NCI-H510A treated with DMSO at 0.1 percent for 48 hours (cell line): ENCODE measurements around the gene SPON1.

Experiments
- DNase-seq: peaks from one replicate; lab custom pipeline; 2025; lab: John Stamatoyannopoulos, UW

The SPON1 gene

DNA sequence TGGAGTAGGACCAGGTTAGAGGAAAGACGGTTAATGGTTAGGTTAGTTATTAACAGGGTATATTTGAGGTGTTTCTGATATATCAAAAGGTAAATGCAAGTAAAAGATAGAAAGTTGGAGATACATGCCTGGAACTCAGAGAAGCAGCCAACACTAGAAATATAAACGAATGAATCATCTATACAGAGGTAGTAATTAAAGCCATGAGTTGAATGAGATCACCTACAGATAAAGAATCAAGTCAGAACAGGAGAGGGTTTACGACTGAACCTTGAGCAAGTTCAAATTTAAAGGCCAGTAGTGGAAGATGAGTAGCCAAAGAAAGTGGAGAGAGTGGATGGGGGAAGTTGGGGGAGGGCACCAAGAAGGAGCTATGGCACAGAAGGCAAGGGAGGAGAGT is 73.9 kb downstream of the SPON1 start:
- no peak for DNase-seq

DNA sequence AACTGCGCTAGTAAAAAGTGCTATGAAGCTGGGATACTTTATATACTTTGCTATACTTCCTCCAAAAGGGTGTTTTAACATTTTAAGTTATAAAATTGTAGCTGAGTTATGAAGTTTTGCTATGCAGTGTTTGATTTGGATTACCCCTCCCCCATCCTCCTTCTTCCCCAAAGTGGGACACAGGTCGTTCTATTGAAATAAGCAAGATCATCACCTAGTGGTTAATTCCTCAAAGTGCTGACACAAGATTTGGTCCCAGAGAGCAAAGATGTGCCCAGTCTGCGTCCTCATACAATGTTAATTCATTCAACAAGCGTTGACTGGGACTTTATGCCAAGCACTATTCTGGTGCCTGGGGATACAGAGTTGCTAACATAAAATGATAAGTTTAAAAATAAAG is 78.5 kb downstream of the SPON1 start:
- no peak for DNase-seq

DNA sequence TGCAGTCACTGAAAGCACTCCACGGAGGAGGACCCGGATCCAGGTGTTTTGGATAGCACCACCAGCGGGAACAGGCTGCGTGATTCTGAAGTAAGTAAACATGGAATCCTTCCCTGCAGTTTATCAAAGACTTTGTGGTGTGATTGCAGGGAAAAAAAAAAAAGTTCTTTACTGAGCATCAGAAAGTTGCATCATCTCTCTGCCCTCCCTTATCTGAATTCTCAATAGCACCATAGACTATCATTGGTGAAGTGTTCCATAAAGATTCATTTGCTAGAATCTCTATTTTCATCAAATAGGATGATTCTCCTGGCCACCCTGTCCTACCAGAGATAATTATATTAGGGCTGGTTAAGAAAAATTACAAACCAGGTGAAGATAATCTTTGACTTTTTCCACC is 79.0 kb downstream of the SPON1 start:
- no peak for DNase-seq

DNA sequence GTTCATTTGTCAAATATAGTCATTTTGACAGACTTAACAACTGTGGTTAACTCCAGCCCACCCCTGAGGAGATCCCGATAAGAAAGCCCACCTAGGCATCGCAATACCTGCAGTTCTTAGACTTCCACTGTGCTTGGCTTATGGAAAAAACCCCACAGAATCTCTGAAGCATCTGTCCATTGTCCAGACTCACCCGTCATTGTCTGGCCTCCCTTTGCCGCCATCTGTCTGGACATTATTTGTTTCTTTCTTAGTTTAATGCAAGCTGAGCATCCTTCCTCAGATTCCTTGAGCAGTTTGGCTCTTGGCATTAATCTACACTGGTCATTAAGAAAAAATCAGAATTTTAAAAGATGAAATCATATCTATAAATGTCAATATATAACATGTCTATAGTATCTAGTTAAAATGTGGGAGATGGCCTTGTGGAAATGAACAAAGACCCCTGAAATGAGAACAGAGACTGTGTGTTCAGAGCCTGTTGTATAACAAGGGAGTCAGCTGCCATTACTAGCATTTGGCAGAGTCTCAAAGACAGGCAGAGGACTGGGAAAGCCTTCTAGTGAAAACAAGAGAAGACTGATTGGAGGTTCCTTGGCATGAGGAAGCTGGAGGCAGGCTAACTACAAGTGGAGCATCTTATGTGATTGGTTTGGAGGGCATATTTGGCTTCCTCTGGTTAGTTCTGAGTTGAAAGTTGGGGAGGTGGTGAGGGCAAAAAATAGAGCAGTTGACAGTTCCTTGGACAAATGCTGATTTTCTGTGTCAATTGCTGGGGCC is 80.4 kb downstream of the SPON1 start:
- no peak for DNase-seq

DNA sequence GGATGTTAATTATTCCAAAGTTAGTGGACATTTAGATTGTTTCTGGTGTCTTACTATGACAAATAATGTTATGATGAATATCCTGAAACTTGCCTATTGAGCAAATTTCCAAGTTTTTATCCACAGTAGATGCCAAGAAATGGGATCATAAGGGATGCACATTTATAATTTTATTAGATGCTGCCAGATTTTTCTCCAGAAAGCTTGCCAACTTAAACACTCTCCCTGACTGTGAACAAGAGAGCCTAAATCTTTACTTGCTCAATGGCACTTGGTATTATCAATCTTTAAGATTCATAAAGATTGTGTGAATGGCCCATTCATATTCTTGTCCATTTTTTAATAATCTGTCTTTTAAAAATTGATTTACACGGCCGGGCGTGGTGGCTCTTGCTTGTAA is 82.4 kb downstream of the SPON1 start:
- no peak for DNase-seq

DNA sequence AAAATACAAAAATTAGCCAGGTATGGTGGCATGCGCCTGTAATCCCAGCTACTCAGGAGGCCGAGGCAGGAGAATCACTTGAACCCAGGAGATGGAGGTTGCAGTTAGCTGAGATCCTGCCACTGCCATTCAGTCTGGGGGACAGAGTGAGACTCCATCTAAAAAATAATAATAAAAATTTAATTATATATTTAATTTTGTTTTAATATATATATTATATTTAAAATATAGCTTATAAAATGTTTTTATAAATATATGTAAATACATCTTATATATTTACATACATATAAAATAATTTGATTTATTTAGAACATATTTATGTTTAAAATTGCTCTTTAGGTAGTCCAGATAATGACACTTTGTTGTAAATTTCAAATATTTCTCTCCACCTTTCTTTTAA is 82.9 kb downstream of the SPON1 start:
- no peak for DNase-seq

DNA sequence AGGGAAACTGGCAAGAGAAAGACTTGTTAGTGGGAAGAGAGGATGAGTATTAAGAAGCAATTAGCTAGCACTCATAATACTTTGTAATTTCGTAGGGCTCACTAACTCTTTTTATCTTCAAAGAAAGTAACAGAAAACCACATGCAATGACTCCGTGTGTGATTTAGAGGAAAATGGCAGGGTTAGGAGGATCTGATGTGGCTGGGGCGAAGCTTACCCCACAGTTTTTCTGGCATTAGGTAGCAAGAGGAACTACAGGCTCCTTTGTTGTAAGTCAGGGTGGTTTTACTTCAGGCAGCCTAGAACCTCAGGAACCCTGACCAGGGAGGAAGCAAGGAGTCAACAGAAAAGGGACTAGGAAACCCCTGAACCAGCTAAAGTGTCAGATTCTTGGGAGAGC is 89.7 kb downstream of the SPON1 start:
- DNase-seq: no peak

DNA sequence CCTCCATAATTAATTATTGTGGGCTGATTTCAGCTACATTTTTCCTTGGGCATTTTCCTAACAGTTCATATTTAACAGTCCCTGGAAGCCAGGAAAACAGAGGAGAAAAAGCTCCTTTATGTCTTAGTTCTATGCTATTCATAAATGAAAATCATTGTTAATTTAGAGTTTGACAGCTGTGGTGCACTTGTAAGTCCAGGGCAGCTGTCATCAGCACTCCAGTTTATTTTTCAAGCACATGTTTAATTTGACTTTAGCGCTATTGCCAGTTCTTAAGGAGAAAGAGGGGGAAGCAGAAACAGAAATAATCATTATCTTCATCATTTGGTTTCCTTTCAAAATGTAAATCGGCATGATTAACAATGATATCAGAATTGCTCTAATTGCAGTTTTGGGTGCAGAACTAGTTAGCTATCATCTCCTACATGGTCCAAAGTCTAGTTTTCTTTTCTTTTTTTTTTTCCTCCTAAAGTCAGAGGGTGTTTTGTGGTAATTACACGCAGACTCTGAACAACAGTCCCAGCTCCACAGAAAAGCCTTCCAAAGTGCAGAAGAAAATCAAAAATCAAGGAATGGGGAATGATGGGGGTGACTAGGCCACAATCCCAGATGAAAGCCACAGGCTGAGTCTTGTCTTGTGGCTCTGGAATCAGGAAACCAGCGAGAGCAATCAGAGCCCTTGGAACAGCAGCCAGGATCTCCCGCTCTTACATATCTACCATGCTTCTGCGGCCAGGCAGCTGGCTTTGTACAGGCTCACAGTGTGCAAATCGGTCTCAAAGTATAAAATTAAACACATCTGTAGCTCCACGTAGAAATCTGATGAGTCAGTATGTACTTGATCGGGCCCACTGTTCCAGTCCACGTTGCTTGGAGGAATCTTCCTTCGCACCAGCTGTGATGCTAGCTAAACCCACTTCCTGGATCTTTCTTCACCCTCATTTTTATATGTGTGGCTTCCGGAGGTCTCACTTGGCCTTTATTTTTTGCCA is 91.9 kb downstream of the SPON1 start:
- DNase-seq: no peak

DNA sequence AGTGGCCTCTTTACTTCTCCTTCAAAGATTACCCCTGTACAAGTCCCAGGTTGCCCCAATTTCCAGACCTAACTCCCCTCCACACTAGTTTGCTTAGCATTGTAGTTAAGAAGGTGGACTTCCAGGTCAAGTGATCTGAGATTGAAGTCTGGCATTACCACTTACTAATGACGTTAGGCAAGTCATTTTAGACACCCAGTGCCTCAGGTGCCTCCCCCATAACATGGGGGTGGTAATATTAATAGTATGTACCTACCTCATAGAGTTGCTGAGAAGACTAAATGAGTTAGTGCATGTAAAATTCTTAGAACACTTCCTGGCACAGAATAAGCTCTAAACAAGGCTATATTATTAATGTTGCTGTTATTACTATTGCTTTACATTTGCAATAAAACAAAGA is 93.4 kb downstream of the SPON1 start:
- no peak for DNase-seq

DNA sequence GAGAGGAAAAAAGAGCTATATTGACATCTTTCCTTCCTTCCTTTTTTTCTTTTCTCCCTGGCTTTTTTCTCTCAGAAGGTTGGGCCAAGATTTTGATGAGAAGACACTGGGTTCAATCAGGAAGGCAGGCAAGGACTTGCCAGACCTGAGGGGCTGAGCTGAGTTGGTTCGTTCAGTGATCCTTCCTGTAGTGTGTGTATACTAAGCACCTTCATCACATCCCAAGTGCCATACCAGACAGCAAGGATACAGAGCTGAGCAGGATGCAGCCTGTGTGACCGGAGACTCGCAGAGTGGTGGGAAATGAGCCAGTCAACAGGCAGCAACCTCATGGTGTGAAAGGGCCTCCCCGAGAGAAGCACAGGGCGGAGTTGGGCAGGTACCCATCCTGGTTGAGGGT is 95.5 kb downstream of the SPON1 start:
- no peak for DNase-seq

DNA sequence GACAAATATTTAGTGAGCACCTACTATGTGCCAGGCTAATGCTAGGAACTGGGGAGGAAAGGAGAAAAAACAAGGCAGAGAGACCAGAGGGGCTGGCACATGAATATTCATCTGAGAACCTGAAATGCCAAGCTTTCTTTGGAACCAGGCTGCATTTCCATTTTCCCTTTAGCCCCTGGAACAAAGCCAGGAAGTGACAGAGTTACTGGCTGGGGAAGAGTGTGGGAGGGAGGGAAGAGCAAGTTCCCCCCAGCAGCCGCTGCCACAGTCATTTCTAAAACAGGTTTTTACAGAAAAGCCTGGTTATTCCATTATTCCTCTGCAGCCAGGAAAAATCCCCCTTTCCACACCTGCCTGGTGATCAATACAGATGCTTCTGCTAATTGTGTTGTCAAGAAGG is 97.0 kb downstream of the SPON1 start:
- DNase-seq: no peak

DNA sequence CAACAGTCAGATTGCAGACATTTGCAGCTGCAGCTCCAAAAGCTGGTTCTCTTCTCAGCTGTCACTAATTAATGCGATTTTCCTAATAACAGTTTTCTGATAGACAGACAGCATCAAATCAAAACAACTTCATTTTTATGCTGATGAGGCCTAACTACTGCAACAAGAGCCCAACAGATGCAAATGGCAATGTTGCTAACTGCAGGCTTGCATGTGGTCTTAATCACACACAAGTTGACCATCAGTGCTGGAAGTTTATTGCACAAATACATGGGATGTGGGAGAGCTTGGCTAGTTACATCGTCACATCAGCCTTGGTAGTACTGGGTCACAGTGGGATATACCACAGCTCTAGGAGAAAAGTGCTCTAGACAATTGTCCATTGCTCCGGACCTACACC is 99.2 kb downstream of the SPON1 start:
- no peak for DNase-seq

DNA sequence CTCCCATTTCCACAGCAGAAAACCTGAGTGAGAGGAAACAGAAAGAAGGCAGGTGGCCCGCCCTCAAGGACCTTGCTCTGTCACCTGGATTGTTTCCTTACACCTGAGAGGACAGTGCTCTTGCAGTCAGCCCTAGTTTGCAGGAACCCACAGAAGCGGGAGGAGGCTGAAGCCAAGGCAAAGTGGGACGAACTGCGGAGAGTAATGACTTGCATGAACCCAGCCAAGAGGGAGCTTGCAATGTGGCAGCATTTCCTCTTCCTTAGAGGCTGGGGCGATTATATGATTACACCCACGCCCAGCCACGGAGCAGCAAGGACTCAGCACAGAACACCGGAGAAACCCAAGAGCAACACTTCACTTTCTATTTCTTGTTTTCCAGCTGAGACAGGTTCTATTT is 102.6 kb downstream of the SPON1 start:
- DNase-seq: no peak

DNA sequence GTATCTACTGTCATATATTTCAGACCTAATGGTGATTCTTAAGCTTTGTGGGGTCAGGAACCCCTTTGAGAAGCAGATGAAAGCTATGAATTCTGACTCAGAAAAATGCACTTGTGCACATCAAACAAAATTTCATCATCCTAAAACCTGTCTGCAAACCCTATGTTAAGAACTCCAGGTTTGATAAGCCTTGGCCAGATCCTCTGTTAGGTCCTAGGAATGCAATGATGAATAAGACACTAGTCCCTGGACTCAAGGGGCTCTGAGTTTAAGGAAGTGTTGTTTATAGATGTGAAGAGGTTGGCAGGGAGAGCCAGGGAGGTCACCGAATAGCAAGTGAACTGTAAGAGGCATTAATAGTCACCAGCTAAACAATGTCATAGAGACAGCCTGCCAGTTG is 103.2 kb downstream of the SPON1 start:
- DNase-seq: no peak

DNA sequence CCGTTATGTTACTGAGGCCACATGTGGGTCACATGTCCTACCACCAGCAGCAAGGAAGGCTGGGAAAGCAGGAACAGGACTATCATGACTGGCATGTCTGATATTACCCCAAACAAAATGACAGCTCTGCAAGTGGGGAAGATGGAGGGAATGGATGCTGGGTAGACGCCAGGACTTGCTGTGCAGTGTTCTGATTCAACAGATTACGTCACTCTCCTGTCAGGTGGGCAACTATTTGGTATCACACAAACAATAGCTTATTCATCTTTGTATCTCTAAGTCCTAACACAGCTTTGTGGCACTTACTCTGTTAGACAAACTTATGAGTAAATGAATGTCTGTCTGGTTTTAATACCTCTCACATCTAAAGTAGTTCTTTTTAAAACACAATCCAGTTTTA is 105.2 kb downstream of the SPON1 start:
- DNase-seq: no peak

DNA sequence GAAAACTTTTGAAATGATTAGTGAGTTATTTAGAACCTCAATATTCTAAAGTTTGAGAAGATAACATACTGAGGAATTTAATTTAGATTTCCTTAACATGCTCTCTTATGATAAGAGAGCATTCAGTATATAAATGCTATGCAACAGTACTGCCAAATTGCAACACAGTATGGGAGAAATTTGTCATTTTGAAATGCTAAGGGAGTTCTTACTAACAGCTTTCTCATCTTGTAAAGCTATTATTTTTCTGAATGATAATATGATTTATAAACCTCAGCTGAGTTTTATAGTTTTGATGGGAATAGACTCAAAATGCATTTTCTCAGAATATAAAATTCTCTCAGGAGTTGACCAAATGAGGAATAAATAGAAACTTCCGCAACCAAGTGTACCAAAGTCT is 108.4 kb downstream of the SPON1 start:
- no peak for DNase-seq

DNA sequence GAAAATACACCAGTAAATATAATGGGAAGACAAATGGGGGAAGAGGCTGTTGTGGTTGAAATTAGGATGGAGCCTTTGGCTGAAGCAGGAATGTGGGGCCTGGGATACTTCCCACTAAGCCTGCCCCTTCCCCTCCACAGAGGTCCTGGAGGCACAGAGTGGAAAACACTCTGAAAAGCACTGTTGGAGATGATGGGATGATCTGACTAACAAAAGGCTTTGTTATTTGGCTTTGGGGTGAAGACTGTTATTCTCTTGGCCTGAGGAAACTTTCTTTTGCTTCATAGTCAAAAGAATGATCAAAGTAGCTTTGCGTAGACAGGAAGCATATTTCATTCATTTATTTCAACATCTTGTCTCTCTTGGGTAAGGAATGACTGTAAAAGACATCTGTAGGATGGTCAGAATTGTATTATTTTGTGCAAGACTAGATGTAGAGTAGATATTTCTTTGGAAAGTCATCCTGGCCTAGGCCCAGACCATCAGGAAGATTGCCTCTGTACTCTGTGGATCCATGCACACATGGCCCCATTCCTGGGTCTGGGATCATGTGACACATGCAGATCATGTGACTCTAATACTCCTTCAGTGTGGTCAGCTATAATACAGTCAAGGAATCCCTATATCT is 111.4 kb downstream of the SPON1 start:
- DNase-seq: no peak

DNA sequence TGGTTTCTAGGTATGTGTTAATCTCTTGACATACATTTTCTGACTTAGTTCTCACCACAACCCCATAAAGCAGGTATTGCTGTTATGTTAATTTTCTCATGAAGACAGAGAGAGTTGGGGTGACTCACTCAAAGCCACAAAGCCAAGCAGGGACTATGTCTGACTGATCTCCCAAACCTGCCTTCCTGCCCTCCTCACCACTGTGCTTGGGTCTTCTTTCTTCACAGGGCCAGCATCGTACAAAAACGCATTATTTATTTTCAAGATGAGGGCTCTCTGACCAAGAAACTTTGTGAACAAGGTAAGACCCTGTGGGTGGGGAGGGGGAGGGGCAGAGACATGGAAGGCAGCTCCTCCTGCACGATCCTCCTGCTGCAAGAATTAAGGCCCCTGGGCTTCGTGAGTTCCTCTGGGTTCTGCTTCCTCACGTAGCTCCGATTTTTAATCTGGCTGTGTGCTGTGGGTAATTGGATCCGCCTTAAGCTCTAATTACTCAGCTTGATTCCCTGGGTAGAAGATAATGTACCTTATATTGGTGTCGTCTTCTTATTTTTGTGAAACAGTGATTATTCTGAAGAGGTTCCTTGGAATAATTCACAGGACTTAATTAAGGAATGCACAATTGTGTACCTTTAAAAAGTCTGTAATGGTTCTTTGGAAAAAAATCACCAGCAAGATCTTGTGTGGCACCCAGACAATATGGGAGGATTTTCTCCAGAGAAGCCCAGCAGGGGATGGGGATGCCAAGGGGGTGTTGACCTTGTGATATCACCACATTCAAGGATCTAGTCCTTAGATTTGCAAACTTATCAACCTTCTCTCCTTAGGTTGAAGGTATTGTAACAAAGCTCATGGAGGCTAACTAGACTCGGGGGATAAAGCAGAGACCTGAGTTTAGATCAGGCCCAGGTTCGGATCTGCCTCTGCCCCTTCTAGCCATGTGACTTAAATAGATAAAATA is 112.9 kb downstream of the SPON1 start:
- DNase-seq: no peak

DNA sequence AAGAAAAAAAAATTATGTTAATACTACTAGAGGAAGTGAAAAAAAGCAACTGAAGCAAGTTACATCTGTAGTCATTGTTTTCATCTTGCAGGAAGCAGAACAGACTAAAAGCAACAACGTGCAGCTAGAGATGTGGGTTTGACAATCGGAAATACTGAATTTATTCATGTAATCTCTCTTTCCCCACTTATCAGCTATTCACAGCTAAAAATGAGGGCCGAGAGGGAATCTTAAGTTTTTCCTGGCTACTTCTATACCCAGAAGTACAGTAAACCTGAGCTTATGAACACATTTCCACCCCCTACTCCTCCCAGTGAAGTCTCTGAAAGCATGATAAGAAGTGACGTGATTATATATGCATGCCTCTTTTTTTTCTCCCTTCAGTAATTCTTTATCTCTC is 116.5 kb downstream of the SPON1 start:
- no peak for DNase-seq

DNA sequence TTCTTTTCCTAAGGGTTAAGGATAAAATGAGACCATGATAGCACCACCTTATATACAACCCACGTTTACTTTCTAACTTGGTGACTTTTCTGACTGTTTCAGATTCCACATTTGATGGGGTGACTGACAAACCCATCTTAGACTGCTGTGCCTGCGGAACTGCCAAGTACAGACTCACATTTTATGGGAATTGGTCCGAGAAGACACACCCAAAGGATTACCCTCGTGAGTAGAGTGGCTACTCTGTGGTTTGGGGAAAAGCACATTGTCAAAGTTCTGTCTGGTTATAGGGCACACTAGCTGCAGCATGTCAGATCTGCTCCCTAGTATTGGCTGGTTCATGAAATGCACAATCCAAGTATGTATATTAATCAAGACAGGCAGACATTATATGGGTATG is 117.3 kb downstream of the SPON1 start:
- no peak for DNase-seq

DNA sequence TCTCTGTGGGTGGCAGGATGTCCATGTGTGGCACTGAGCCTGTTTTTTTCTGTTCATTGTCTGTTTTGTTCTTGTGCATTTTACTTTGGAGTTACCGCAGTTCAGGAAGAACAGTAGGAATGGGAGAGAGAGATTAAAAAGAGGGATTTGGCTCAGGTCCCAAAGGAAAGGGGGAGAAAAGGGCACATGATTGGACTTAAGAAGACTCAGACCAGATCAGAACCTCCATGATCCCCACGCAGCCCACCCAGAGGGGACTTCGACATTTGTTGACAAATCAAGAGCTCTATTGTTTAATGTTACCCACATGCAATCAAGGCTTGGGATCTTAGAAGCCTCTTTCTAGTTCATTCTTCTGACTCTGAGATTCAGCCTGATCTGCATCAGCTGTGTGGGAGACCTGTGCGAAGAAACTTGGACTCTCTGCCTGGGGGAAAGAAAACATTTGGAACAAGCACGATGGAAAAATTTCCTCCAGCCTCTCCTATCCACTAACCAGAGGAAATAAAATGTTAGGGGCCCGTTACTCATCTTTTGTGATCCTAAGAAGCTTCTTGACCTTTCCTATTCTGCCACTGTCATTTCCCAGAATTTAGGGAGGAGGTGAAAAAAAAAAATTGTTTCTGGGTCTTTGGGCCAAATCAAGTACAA is 119.2 kb downstream of the SPON1 start:
- DNase-seq: no peak
